ENCODE data around the gene FRMD4A.

The FRMD4A gene

GRCh38 chr10:14340051-14340744, 9.5 kb upstream of the FRMD4A start:
- DNase-seq = no peak

DNA sequence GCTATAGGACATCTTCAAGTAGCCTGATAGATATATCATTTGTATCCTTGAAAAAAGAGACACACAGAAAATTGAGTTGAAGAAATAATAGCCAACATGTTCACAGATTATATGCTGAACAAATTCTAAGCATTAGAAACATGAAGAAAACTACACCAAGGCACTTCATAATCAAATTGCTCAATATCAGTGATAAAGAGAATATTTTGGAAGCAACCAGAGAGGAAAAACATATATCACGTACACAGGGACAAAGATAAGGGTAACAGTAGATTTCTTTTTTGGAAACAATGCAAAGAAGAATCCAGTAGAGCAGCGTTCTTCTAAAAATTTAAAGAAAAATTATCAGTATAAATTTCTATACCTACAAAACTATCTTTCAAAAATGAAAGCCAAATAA, 6.0 kb upstream of the FRMD4A start:
- no peak for DNase-seq

- DNase-seq = no peak
These were observed 4.0 kb upstream of the FRMD4A start for GRCh38 chr10:14334771-14335170.

GRCh38 chr10:14333606-14334005, 2.9 kb upstream of the FRMD4A start:
- DNase-seq = no peak

- DNase-seq = no peak
These were observed 2.2 kb upstream of the FRMD4A start for GRCh38 chr10:14332903-14333302.

DNA sequence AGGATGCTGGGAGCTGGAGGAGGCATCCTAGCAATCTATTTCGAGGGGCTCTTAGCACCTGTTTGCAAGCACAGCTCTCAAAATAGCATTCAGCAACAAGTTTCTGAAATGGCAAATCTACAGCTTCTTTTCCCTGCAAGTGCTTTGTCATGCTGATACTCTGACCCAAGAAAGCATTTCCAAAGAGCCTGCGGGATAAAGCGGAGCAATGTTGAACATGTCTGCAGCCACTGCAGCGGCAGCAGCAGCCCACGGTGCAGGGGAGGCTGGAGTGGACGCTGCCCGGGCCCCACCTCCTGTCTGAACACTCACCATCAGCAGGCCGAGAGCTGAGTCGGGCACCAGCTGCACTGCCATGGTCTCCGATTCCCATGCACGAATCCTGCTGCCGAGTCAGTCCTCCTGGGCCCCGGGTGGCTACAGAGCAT, 964 bp downstream of the FRMD4A start:
- DNase-seq = no peak

DNA sequence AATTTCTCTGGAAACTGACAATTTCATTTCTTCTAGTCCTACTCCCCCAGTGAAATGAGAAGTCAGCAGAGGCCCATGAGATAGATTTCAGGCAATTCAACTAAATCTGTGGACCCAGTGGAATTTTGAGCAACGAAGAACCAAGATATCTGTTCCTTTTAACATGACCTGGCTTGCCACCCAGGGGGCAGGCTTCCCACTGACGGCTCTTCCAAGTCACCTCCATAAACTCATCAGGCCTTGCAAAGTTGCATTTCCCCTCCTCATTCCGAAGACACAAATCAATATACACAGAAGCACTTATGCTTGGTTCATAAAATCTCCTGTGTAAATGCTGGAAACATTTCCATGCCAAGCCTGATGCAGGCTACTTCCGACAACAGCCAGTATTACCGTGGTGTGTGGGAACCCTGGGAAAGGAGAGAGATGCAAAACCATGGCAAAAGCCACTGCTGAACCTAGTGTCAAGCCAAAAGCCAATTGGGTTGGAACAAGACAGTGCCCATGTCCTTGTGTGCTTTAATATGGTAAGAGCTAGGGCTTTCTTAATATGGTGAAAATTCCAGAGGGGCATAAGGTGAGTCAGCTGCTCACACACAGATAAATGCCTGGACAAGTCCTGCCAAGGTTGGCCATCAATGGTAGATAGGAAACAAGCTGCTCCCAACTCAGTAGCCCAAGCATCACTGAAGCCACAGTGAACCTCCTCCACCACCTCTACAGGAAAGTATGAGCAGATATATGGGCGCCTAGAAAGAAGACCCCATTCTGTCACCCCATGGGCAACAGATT, 1.6 kb downstream of the FRMD4A start:
- no peak for DNase-seq

- DNase-seq = no peak
These were observed 3.2 kb downstream of the FRMD4A start for GRCh38 chr10:14327527-14327926.

DNA sequence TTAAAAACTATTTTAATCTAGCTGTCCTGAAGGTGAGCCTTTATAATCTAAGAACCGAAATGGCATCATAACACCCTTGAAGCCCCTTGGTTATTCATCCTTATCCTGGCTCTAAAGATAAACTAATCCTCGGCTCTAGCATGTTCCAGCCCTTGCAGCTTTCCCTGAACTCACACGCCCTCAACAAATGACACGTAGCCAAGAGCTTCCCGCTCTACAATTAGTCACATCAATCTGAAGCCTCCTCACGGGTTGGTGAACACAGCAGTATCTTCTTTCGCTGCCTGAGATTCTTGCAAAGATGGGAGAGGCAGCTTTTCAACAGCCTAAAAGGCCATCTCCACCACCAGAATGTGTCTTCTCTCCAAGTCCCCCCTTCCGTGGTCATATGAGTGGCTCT, 4.1 kb downstream of the FRMD4A start:
- DNase-seq = no peak

DNA sequence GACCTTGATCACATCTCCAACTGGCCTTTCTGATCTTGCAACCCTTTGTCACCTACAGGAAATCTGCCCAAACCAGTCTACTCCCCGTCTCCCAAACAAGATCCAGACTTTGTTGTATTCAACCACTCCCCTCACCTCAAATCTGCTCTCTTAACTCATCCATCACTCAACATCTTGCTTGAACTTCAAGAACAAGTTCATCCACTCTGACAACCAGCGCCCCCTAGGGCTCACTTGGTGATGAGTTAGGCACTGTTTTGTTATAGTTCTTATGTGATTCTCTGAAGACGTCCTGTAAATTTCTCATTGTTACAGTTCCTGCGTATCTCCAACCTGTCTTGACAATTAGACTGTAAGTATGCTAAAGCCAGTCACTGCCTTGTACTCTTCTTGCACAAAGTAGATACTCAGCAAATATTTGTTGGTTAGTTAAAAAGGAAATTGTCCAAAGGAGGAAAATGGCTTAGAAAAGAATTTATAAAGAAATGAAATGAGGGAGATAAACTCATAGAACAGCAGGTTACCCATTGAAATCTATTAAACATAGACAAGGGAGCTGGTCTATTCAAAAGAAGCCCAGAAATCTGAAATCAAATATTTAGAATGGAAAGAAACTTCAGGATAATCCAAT, 5.3 kb downstream of the FRMD4A start:
- no peak for DNase-seq

- no peak for DNase-seq
These were observed 8.1 kb downstream of the FRMD4A start for GRCh38 chr10:14322526-14323188.

- no peak for DNase-seq
These were observed 12.7 kb downstream of the FRMD4A start for GRCh38 chr10:14318007-14318406.

DNA sequence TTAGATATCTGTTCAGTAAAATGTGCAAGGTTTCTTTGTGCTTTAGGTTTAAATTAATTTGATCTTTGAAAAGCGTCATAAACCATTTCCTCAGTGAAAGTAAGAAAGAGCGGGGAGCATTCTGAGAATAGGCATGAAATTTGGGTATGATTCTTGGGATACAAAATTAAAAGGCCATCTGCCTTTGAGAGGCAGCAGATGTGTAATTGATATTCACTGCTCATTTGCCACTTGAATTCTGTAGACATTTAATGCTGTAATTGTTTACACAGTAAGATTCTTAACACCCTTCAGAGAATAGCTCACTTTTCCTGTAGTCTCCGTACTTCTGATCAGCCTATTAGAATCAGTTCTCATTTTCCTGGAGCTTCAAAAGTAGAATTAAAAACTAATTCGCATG, 18.7 kb downstream of the FRMD4A start:
- peak; percentile 15 for DNase-seq

GRCh38 chr10:14311206-14311957, 19.3 kb downstream of the FRMD4A start:
- no peak for DNase-seq

GRCh38 chr10:14309593-14309992, 21.1 kb downstream of the FRMD4A start:
- no peak for DNase-seq

- no peak for DNase-seq
These were observed 24.5 kb downstream of the FRMD4A start for GRCh38 chr10:14306190-14306589.

DNA sequence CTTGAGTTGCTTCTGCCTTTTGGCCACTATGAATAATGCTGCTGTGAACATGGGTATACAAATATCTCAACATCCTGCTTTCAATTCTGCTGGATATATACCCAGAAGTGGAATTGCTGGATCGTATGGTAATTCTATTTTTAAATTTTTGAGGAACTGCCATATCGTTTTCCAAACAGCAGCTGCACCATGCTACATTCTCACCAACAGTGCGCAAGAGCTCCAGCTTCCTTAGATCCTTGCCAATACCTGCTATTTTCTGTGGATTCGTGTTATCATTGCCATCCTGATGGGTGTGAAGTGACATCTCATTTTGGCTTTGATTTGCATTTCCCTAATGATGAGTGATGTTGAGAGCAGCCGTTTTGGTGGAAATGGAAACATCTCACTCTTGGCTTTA, 26.7 kb downstream of the FRMD4A start:
- no peak for DNase-seq

- no peak for DNase-seq
These were observed 28.7 kb downstream of the FRMD4A start for GRCh38 chr10:14302035-14302434.

- no peak for DNase-seq
These were observed 31.2 kb downstream of the FRMD4A start for GRCh38 chr10:14299556-14299955.

GRCh38 chr10:14296065-14296709, 34.5 kb downstream of the FRMD4A start:
- no peak for DNase-seq

DNA sequence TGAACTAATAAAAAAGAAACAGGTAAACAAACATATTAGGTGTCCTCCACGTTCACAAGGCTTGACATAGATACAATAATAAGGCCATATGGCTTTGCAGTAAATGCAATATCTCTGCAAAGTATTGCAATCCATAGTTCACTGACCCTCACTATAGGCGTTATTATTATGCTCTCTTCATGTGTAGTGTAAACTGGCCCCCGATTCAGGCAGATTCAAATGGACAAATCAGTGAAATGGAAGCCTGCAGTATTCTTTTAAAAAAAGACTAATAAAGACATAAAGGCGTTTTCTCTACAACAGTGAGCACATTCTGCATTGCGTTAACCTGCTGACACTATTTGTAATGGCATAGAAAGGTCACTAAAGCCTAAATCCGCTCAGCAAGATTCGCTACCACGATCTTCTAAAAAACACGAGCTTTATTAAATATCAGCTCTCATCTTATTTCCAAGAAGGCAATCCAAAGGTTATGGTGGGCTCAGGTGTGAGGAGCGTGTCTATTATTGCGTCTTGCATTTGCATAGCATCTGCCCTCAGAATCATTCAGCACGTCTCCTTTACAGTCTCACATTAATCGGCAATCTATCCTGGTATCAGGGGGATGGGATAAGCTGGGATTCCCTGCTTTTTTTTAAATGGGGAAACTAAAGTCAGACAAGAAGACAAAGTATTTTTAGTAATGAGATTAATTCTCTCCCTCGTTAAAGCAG, 36.2 kb downstream of the FRMD4A start:
- DNase-seq = no peak

DNA sequence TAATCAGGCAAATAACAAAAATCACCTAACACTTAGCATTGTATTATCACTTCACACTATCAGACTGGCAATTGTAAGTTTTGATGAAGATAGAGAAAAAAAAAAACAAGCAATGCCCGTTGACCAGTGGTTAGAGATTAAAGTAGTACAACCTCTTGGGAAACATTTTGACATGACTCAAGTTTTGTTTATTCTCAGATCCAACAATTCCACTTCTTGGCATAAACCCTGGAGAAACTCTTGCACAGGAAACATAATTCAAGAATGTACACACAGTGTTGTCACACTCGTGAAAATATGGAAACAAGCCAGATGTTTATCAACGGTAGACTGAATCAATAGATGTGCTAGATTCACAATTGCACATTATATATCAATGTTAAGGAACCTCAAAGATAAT, 37.2 kb downstream of the FRMD4A start:
- DNase-seq = no peak

Measured in NCI-H1436 (cell line).